ENCODE data around the gene ITPR1.

DNA sequence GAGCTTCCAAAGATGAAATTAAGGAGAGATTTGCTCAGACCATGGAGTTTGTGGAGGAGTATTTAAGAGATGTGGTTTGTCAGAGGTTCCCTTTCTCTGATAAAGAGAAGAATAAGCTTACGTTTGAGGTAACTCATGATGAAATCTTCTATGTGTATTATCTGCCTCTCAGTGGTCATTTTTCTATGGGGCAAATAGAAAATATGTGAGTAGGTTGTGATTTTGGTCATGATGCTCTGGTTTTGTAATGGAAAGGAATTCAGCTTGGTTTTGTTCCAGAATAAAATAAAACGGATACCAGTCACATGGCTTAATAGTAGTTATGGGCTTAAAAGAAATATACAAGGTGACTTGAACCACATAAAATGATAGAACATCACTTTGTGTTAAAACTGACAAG is 181.1 kb downstream of the ITPR1 start:
- TF ChIP-seq, protein P1, sequence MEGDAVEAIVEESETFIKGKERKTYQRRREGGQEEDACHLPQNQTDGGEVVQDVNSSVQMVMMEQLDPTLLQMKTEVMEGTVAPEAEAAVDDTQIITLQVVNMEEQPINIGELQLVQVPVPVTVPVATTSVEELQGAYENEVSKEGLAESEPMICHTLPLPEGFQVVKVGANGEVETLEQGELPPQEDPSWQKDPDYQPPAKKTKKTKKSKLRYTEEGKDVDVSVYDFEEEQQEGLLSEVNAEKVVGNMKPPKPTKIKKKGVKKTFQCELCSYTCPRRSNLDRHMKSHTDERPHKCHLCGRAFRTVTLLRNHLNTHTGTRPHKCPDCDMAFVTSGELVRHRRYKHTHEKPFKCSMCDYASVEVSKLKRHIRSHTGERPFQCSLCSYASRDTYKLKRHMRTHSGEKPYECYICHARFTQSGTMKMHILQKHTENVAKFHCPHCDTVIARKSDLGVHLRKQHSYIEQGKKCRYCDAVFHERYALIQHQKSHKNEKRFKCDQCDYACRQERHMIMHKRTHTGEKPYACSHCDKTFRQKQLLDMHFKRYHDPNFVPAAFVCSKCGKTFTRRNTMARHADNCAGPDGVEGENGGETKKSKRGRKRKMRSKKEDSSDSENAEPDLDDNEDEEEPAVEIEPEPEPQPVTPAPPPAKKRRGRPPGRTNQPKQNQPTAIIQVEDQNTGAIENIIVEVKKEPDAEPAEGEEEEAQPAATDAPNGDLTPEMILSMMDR (IDR thresholded peaks at IDR 0.05; ENCODE audit: insufficient read depth, low read length) = no peak
- TF ChIP-seq, protein P2, sequence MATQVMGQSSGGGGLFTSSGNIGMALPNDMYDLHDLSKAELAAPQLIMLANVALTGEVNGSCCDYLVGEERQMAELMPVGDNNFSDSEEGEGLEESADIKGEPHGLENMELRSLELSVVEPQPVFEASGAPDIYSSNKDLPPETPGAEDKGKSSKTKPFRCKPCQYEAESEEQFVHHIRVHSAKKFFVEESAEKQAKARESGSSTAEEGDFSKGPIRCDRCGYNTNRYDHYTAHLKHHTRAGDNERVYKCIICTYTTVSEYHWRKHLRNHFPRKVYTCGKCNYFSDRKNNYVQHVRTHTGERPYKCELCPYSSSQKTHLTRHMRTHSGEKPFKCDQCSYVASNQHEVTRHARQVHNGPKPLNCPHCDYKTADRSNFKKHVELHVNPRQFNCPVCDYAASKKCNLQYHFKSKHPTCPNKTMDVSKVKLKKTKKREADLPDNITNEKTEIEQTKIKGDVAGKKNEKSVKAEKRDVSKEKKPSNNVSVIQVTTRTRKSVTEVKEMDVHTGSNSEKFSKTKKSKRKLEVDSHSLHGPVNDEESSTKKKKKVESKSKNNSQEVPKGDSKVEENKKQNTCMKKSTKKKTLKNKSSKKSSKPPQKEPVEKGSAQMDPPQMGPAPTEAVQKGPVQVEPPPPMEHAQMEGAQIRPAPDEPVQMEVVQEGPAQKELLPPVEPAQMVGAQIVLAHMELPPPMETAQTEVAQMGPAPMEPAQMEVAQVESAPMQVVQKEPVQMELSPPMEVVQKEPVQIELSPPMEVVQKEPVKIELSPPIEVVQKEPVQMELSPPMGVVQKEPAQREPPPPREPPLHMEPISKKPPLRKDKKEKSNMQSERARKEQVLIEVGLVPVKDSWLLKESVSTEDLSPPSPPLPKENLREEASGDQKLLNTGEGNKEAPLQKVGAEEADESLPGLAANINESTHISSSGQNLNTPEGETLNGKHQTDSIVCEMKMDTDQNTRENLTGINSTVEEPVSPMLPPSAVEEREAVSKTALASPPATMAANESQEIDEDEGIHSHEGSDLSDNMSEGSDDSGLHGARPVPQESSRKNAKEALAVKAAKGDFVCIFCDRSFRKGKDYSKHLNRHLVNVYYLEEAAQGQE (IDR thresholded peaks at IDR 0.05; ENCODE audit: insufficient replicate concordance, low read depth) = no peak
- TF ChIP-seq POLR2AphosphoS5 (IDR thresholded peaks at IDR 0.05; ENCODE audit: low read depth) = no peak

All from HL-60 (cell line).